Effector memory CD8-positive, alpha-beta T cell (primary cell): ENCODE data around the gene PLBD2.
A peak's percentile ranks its signal among the peaks of the same experiment; 100 is the strongest.

ENCODE experiments used
- ATAC-seq: fragments of 150-1000 bp; cut with Tn5 transposase; replicated peaks from 2 replicates; pipeline ENCODE4 v1.10.0; 2021; ENCODE audit warnings: mild to moderate bottlenecking, moderate library complexity
- DNase-seq, 3 experiments: peaks; one replicate each; pipeline ENCODE4 v3.0.0; 2021
- H3K27ac Mint-ChIP-seq, 2 donors: one replicate each; pipeline ENCODE4 v1.8.0; 2022; ENCODE audit warnings: mild to moderate bottlenecking in 2 of 2, mixed read lengths in 2 of 2, moderate library complexity in 2 of 2
- H3K27me3 Mint-ChIP-seq, 2 donors: one replicate each; pipeline ENCODE4 v1.8.0; 2022; ENCODE audit warnings: mixed read lengths in 2 of 2
- H3K36me3 Mint-ChIP-seq: one replicate; pipeline ENCODE4 v1.8.0; 2022; ENCODE audit warnings: mild to moderate bottlenecking, moderate library complexity, mixed read lengths; ENCODE audit not compliant: insufficient read depth
- H3K4me1 Mint-ChIP-seq, 2 donors: one replicate each; pipeline ENCODE4 v1.8.0; 2022; ENCODE audit warnings: low read depth in 2 of 2, mixed read lengths in 2 of 2
- H3K4me3 Mint-ChIP-seq, 2 donors: one replicate each; pipeline ENCODE4 v1.8.0; 2022; ENCODE audit warnings: mild to moderate bottlenecking in 2 of 2, mixed read lengths in 2 of 2, moderate library complexity in 2 of 2
- H3K9me3 Mint-ChIP-seq, 2 donors: one replicate each; pipeline ENCODE4 v1.8.0; 2022; ENCODE audit warnings: mixed read lengths in 2 of 2

Gene PLBD2

DNA sequence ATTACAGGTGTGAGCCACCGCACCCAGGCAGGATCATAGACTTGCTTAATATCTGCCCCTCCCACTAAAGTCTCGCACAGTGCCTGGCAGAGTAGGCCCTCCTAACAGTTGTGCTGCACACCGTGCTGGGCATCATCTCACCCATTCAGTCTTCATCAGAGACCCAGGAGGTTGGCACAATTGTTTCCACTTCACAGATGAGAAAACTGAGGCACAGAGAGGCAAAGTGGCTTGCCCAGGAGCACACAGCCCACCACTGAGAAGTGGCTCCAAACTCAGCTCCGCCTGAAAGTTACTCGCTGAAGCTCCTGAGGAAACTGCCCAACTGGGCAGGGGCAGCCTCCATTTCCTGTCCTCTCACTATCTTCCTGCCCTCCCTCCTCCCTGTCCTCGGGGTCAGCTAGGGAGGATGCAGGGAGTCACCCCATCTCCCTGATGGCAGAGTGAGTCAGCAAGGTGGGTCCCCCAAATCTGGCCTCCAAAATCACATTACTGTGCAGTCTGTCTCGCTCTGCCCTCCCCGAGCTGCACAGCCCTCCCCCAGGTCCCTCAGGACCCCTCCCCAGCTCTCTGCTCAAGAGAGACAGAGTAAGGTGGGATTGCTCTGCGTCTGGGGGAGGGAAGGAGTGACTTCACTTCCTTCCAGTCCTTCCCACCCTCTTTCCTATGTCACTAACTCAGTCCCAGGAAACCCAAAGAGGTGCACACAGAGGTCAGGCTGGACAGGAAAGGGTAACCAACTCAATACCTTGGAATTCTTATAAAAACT, 29.2 kb upstream of the PLBD2 start:
- H3K36me3 Mint-ChIP-seq = peaks cover 16% of the 10 kb centered on the region
- H3K27ac Mint-ChIP-seq = peak overlapping the region in 1 of 2 donors; percentile 57
- no peak for DNase-seq
- ATAC-seq = no peak
- no peaks in the 10 kb centered on the region for H3K27me3 Mint-ChIP-seq
- H3K9me3 Mint-ChIP-seq = no peaks in the 10 kb centered on the region
- H3K4me1 Mint-ChIP-seq = peaks cover 10 to 48% of the 10 kb centered on the region in 2 donors
- H3K4me3 Mint-ChIP-seq = no peak overlapping the region

DNA sequence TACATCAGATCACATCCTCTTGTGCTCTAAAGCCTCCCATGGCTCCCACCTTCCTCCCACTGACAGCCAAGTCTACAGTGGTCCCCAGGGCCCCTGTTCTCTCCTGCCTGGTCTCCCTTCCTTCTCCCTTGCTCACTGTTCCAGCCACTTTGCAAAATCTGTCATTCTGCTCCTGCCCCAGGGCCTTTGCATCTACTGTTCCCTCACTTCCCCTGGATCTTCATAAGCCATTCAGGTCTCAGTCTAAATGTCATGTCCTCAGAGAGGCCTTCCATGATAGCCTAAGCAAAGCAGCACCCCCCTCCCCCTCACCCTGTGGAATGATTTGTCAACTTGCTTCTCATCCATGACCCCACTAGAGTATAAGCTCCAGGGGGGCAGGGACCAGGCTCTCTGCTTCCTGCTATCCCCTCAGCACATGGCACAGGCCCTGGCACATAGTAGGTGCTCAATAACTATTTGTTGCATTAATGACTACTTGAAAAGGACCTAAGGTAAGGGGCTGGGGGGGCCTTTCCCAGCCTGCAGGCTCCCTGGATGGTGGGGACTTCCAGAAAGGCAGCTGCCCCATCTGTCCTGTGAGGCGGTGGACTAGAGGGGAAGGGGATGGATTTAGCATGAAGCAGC, 28.5 kb upstream of the PLBD2 start:
- H3K36me3 Mint-ChIP-seq = peaks cover 13% of the 10 kb centered on the region
- H3K4me3 Mint-ChIP-seq = no peak overlapping the region
- peaks cover 14 to 52% of the 10 kb centered on the region in 2 donors for H3K4me1 Mint-ChIP-seq
- no peak for DNase-seq
- H3K9me3 Mint-ChIP-seq = no peaks in the 10 kb centered on the region
- ATAC-seq = no peak
- no peaks in the 10 kb centered on the region for H3K27me3 Mint-ChIP-seq
- H3K27ac Mint-ChIP-seq = no peak overlapping the region

DNA sequence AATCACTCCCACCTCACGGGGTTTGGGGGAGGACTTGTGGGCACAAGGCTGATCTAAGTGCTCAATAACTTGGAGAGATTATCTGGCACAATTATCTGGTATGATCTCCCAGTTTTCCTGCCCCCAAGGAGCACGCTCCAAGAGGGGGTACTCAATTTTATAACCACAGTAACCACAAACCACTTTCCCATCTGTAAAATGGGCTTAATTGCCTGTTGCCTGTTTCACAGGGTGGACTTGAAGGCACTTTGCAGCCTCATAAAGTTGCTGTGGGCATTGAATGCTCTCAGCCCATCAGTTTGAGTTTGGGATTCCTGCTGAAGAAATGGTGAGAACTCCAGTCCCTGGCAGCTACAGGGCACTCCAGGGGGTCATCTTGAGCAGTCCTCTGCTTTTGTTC, 27.9 kb upstream of the PLBD2 start:
- Mint-ChIP-seq H3K27ac (no peak overlapping the region), H3K4me3 (no peak overlapping the region), H3K27me3 (no peaks in the 10 kb centered on the region), H3K4me1 (peaks cover 16 to 50% of the 10 kb centered on the region in 2 donors), H3K36me3 (peaks cover 11% of the 10 kb centered on the region), H3K9me3 (no peaks in the 10 kb centered on the region)
- ATAC-seq (no peak), DNase-seq (no peak)

DNA sequence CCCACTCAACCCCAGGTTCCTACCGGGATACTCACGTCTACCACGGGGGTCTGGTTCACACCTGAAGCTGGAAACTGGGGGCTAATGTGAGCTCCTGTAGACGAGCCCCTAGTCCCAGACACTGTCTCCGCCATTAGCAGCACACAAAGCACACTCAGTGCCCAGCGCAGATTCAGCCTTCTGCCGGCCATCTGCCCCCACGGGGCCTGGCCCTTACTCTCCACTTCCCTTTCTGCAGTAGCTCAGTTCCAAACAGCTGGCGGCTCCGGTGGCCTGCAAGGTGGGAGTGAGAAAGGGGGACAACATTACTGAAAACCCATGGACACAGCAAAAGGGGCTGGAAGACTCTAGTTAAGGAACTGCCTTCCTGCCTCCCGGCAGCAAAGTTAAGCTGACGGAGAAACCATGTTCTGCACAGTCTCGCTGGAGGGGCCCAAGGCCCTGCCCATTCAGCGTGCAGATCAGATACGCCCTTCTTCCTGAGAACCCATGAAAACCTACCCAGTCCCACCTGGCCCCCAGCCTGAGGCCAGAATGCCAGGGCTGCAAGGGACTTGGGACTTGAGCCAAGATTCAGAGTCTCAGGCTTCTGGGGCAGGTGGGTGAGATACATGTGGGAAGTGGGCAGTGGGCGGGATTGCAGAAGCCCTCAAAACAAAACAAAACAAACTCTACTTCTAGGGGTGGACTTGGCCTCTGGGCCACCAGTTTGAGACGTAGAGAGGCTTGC, 25.5 kb upstream of the PLBD2 start:
- peaks cover 0 to 11% of the 10 kb centered on the region in 2 donors for H3K27me3 Mint-ChIP-seq
- no peaks in the 10 kb centered on the region for H3K9me3 Mint-ChIP-seq
- ATAC-seq (no peak), DNase-seq (no peak)
- H3K4me3 Mint-ChIP-seq = no peak overlapping the region
- peaks cover 9% of the 10 kb centered on the region for H3K36me3 Mint-ChIP-seq
- H3K4me1 Mint-ChIP-seq = peaks cover 16 to 55% of the 10 kb centered on the region in 2 donors
- H3K27ac Mint-ChIP-seq = no peak overlapping the region

DNA sequence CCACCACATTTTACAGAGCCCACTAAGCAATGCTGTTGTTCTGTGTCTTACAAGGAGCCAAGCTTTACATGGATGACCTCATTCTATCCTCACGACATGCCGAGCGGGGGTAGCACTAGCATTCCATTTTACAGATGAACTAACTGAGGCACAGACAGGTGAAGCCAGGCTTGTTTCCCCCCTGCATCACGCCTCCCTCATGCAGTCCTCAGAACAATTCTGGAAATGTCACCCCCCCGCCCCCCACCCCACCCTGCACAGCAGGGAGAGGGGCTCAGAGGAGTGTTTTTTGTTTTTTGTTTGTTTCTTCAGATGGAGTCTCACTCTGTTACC, 25.0 kb upstream of the PLBD2 start:
- Mint-ChIP-seq H3K27me3 (peaks cover 0 to 11% of the 10 kb centered on the region in 2 donors), H3K4me1 (peaks cover 15 to 52% of the 10 kb centered on the region in 2 donors), H3K27ac (peak overlapping the region in 1 of 2 donors; percentile 83), H3K9me3 (no peaks in the 10 kb centered on the region), H3K4me3 (peak overlapping the region; percentile 93 to 95), H3K36me3 (peaks cover 9% of the 10 kb centered on the region)
- ATAC-seq = no peak
- no peak for DNase-seq

DNA sequence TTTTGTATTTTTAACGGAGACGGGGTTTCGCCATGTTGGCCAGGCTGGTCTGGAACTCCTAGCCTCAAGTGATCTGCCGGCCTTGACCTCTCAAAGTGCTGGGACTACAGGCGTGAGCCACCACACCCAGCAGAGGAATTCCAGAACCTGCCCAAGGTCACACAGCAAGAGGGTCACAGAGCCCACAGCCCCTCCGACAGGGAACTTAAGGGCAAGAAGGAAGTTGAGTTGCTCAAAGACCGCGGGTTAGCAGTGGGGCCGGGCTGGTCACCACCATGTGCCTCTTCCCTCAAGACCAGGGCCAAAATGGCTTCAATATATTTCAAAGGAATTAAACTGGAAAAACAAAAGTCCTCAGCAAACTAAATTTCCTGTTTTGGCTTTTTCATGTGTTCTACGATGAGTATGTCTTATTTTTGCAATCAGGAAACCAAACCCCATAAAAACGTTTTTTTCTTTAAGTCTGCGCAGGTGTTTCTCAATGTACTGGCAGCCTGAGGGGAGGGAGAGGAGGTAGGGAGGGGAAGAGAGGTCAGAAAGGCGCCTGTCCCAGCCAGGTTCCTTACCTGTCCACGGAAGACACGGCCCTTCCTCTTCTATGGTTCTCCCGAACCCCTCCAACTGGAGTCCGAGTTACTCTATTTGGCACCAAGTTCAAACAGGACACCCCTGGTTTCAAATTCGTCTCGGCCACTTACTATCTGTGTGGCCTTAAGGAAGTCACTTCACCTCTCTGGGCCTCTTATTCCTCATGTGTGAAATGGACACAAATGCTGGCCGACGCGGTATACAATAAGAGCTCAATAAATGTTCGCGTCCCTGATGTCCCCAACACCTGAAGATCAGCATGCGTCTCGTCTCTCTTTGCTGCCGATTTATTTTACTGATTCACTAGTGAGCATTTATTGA, 24.3 kb upstream of the PLBD2 start:
- peak; percentile 15 for ATAC-seq
- peaks cover 0 to 11% of the 10 kb centered on the region in 2 donors for H3K27me3 Mint-ChIP-seq
- no peaks in the 10 kb centered on the region for H3K9me3 Mint-ChIP-seq
- H3K27ac Mint-ChIP-seq = peak overlapping the region; percentile 83 to 85
- H3K4me1 Mint-ChIP-seq = peaks cover 14 to 45% of the 10 kb centered on the region in 2 donors
- peak overlapping the region; percentile 93 to 95 for H3K4me3 Mint-ChIP-seq
- peaks cover 9% of the 10 kb centered on the region for H3K36me3 Mint-ChIP-seq
- DNase-seq = peak in 1 of 3 experiments; percentile 4

DNA sequence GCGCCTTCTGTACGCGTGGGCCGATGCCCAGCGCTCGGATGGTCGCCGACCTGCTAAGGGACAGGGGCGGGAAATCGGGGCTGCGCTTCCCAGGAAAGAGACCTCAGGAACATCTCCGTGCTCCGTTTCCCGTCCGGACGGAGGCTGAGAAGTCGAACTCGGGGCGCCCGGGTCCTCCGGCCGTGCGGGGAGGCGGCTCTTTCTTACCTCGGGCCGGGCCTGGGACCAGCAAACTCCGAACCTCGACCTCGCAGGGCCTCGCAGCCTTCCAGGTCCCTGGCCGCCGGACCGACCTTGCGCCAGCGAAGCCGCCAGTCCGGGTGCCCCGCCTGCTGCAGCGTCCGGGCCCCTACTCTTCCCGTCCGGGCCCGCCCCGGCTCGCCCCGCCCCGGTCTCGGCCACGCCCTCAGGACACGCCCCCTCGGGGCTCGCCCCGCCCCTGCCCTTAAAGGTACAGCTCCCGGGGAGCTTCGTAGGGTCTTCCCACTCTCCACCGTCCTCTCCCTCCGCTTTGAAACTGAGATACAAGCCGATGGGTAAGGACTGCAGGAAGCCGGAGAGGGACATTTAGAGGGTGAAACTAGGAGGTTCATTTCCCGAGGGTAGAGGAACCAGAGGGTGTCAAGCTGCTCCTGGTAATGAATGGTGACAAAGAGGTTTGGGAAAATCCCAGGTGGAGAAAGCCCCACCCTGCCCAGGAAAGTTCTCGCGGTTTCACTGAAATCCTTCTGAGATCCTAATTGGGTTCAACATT, 23.4 kb upstream of the PLBD2 start, which contains the start of gene SLC8B1:
Gene SLC8B1 (minus strand): TSS at position 324 of the 754 bp plus-strand sequence. CDS start 2,231 bp downstream, outside the sequence.
- H3K4me1 Mint-ChIP-seq = peaks cover 12 to 37% of the 10 kb centered on the region in 2 donors

DNA sequence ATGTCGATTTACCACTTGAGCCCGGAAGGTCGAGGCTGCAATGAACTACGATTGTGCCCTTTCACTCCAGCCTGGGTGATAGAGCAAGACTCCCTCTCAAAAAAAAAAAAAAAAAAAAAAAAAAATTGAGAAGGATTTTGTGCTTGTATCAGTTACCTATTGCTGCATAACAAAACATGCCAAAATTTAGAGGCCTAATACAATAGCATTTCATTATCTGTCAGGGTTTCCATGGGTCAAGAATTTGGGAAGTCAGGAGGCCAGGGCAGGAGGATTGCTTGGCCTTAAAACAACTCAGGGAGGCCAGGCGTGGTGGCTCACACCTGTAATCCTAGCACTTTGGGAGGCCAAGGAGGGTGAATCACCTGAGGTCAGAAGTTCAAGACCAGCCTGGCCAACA, 18.8 kb upstream of the PLBD2 start:
- ATAC-seq (no peak), DNase-seq (no peak)
- no peak overlapping the region for H3K27ac Mint-ChIP-seq
- H3K27me3 Mint-ChIP-seq = peaks cover 0 to 11% of the 10 kb centered on the region in 2 donors
- no peaks in the 10 kb centered on the region for H3K9me3 Mint-ChIP-seq
- no peak overlapping the region for H3K4me3 Mint-ChIP-seq
- peaks cover 4% of the 10 kb centered on the region for H3K36me3 Mint-ChIP-seq
- H3K4me1 Mint-ChIP-seq = peaks cover 4 to 8% of the 10 kb centered on the region in 2 donors

More for the DNA sequence above, 23.4 kb upstream of the PLBD2 start, which contains the start of gene SLC8B1:
- peak; percentile 99 for ATAC-seq
- peak within 1 kb of the TSS; percentile 93 to 95 for H3K4me3 Mint-ChIP-seq
- H3K27me3 Mint-ChIP-seq = peaks cover 0 to 11% of the 10 kb centered on the region in 2 donors
- peaks cover 9% of the 10 kb centered on the region for H3K36me3 Mint-ChIP-seq
- peak within 1 kb of the TSS; percentile 83 to 85 for H3K27ac Mint-ChIP-seq
- H3K9me3 Mint-ChIP-seq = no peaks in the 10 kb centered on the region
- peak; percentile 82 to 87 (median 84) for DNase-seq

DNA sequence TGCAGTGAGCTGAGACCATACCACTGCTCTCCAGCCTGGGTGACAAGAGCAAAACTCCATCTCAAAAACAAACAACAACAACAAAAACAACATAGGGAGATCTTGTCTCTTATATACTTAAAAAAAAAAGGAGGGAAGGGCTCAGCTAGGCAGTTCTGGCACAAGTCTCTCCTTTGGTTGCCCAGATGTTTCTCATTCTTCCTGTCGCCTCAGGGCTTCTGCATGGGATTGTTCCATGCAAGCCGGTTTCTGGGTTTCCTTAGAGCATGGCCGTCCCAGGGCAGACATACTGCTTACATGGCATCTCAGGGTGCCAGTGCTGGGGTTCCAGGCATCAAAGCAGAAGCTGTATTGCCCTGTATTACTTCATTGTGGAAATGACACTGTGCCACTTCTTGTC, 18.3 kb upstream of the PLBD2 start:
- H3K9me3 Mint-ChIP-seq = no peaks in the 10 kb centered on the region
- H3K4me1 Mint-ChIP-seq = peaks cover 2 to 5% of the 10 kb centered on the region in 2 donors
- no peak overlapping the region for H3K4me3 Mint-ChIP-seq
- DNase-seq = no peak
- no peak for ATAC-seq
- H3K27ac Mint-ChIP-seq = peak overlapping the region in 1 of 2 donors; percentile 27
- peaks cover 0 to 11% of the 10 kb centered on the region in 2 donors for H3K27me3 Mint-ChIP-seq
- H3K36me3 Mint-ChIP-seq = peaks cover 4% of the 10 kb centered on the region

DNA sequence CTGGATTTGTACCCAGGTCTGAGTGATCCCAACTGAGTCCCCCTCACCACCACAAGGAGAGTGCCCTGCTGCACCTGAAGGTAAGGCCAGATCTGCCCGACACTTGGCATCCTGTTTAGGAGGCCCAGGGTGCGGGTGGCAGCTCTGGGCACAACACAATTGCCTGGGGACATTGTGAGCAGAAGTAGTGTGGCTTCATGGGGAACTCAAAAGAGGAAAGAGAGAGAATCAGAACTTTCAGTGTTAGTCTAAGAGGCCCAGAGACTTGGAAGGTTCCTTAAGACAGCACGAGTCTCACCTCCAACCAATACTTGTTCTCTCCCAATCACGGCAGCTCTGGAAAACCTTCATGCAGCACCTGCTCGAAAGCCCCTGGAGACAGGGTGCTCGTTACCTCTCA, 16.9 kb upstream of the PLBD2 start:
- Mint-ChIP-seq H3K27me3 (peaks cover 0 to 10% of the 10 kb centered on the region in 2 donors), H3K9me3 (no peaks in the 10 kb centered on the region), H3K27ac (no peak overlapping the region), H3K4me3 (no peak overlapping the region), H3K36me3 (no peaks in the 10 kb centered on the region), H3K4me1 (peaks cover 0 to 1% of the 10 kb centered on the region in 2 donors)
- no peak for ATAC-seq
- DNase-seq = no peak

DNA sequence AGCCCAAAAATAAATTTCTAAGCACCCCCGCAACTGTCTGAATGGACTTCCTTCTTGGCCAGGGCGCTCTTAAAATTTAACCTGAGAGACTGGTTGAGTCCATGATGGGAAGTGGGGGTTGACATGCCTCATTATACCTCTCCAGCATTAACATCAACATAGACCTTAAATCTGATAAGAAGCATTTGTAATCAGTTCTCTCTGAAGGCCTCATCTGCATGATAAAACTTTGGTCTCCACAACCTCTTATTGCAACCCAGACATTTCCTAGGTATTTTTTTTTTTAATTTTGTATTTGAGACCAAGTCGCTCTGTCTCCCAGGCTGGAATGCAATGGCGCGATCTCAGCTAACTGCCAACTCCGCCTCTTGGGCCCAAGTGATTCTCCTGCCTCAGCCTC, 13.1 kb upstream of the PLBD2 start:
- Mint-ChIP-seq H3K4me1 (no peaks in the 10 kb centered on the region), H3K27ac (no peak overlapping the region), H3K27me3 (peaks cover 9 to 19% of the 10 kb centered on the region in 2 donors), H3K36me3 (no peaks in the 10 kb centered on the region), H3K9me3 (no peaks in the 10 kb centered on the region), H3K4me3 (no peak overlapping the region)
- no peak for DNase-seq
- ATAC-seq = no peak

DNA sequence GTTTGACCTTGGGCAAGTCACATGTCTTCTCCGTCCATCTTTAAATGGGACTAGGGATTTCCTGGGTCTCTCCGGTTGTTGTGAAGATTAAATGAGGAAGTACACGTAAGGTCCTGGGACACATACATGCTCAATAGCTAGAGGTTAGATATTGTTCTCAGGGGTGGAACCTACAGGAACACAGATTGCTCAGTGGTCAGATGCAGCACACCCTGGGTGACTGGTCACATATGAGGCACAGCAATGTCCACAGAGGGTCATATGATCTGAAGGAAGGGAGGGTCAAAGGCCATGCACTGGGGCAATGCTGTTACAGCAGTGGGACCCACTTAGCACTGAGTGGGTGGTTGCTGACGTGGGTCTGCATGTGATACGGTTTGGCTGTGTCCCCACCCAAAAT, 12.0 kb upstream of the PLBD2 start:
- peaks cover 9 to 22% of the 10 kb centered on the region in 2 donors for H3K27me3 Mint-ChIP-seq
- H3K27ac Mint-ChIP-seq = no peak overlapping the region
- H3K4me3 Mint-ChIP-seq = no peak overlapping the region
- ATAC-seq = no peak
- H3K36me3 Mint-ChIP-seq = no peaks in the 10 kb centered on the region
- H3K9me3 Mint-ChIP-seq = no peaks in the 10 kb centered on the region
- H3K4me1 Mint-ChIP-seq = no peaks in the 10 kb centered on the region
- no peak for DNase-seq
